ENCODE results near the gene METTL24.

METTL24 gene

DNA sequence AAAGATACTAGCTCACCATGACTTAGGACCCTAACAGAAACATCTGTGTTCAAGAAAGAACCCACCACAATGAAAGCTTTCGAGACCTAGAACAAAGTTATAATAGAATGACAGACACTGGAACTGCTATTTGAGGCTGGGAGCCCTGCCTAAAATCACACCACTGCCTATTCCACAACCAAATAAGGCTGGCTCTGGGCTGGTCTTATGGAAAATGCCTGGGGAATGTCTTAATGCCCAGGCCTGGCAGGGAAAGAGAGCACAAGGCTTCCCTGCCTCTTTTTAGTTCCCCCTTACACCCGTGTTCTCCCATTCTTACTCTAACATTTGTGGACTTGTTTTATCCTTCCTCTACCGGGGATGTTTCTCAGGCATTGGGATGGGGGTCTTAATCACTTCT, 5.6 kb upstream of the METTL24 start:
- no peak overlapping the region for H3K4me3 ChIP-seq (ENCODE audit: low read depth, low read length)
- TF ChIP-seq, protein P1, sequence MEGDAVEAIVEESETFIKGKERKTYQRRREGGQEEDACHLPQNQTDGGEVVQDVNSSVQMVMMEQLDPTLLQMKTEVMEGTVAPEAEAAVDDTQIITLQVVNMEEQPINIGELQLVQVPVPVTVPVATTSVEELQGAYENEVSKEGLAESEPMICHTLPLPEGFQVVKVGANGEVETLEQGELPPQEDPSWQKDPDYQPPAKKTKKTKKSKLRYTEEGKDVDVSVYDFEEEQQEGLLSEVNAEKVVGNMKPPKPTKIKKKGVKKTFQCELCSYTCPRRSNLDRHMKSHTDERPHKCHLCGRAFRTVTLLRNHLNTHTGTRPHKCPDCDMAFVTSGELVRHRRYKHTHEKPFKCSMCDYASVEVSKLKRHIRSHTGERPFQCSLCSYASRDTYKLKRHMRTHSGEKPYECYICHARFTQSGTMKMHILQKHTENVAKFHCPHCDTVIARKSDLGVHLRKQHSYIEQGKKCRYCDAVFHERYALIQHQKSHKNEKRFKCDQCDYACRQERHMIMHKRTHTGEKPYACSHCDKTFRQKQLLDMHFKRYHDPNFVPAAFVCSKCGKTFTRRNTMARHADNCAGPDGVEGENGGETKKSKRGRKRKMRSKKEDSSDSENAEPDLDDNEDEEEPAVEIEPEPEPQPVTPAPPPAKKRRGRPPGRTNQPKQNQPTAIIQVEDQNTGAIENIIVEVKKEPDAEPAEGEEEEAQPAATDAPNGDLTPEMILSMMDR (IDR thresholded peaks at IDR 0.05; ENCODE audit: low read depth, low read length, missing control alignments): no peak
- DNase-seq (ENCODE audit: low read depth): no peak

DNA sequence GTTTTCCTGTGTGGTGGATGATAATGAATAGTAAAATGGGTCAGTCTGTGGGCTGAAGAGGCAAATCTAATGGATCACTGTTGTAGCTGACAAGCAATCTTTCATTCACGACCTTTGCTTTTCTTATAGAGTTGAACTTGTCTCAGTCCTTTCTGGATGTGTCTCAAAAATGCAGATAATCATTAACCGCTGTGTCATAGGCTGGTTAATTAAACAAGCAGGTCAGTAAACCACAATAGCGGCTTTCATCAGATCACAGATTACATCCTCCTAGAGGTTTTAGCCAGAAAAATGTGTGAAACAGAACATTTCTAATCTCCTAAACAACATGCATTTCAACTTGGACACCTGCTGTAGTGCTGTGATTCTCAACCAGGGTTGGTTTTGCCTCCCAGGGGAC, 2.5 kb upstream of the METTL24 start:
- TF ChIP-seq, protein P1 (IDR thresholded peaks at IDR 0.05; ENCODE audit: low read depth, low read length, missing control alignments): no peak
- no peak overlapping the region for H3K4me3 ChIP-seq (ENCODE audit: low read depth, low read length)
- no peak for DNase-seq (ENCODE audit: low read depth)

DNA sequence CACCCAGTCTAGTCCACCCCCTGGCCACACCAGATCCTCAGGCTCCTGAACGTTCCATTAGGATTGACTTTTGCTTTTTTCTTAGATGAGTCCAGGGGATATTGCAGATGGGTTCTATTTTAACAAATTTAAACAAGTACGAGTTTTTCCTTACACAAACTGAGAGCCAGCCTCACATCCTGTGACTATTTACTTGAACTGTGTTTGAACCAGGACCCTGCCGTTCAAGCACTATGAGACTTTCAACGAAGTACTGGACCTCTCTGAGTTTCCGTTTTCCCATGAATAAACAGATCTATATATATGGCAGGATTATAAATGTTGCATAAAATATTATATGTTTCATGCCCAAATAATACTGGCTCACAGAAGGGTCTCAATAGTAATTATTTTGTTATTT, 1.4 kb upstream of the METTL24 start:
- TF ChIP-seq, protein P1 (IDR thresholded peaks at IDR 0.05; ENCODE audit: low read depth, low read length, missing control alignments): no peak
- no peak for DNase-seq (ENCODE audit: low read depth)
- H3K4me3 ChIP-seq (ENCODE audit: low read depth, low read length): no peak overlapping the region

DNA sequence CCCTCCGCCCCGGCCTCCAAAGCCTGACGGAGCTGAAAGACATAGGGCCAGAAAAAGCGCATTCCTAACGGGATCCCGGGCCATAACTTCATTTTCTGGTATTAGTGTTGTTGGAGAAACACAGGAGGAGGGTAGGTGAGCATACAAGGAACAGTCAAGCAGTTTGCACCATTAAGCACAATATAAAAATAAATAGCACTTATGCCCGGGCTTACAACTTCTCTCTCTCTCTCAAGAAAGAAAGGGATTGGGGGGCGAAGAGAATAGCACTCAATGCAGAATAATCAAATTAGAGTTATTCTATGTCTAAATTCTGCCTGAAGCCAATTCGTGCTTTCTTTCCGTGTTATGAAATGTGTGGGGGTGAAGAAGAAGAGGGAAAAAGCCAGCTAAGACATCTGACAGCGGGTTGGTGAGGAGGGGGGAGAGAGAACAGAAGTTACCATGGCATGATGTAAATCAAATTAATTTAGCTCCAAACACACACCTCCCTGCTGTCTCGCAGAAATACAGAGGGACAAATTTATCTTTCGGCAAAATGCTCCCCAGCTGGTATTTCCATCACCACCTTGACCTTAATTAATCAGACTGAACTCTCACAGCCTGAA, 508 bp upstream of the METTL24 start:
- no peak for DNase-seq (ENCODE audit: low read depth)
- TF ChIP-seq, protein P1 (IDR thresholded peaks at IDR 0.05; ENCODE audit: low read depth, low read length, missing control alignments): no peak
- no peak overlapping the region for H3K4me3 ChIP-seq (ENCODE audit: low read depth, low read length)

DNA sequence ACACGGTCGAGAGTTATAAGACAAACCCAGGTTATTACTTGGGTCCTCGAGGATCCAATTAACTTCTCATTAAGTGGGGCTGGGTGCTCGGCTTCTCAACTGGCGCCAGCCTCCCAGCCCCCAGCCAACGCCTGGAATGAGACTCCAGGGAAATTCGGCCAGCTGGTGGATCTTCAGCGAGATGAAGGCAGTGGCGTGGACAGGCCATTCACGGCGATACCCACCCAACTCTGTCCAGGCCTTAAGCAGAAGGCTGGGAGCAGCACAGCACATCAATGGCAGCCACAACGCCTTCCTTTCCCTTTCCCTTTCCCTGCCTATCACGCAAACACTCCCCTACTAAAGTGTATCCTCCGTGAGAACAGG, 868 bp downstream of the METTL24 start:
- TF ChIP-seq, protein P1 (IDR thresholded peaks at IDR 0.05; ENCODE audit: low read depth, low read length, missing control alignments): no peak
- DNase-seq (ENCODE audit: low read depth): no peak
- H3K4me3 ChIP-seq (ENCODE audit: low read depth, low read length): no peak overlapping the region

DNA sequence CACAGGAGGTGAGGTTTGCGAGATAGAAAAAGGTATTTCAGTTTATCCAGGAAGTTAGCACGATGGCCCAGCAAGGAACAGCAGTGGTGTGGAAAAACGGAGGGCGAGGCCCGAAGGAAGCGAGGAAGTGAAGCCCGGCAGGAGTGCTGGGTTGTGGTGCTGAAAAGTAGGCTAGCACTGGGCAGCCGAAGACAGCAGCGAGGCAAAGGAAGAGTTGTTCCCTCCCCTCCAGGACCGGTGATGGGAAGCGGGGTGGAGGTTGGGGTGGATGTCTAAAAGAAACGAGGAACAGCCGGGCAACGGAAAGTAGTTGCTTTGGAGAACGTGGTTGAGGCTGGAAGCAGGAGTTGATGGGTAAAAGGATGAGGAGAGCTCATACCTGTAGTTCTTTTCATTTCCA, 1.4 kb downstream of the METTL24 start:
- TF ChIP-seq, protein P1 (IDR thresholded peaks at IDR 0.05; ENCODE audit: low read depth, low read length, missing control alignments): no peak
- H3K4me3 ChIP-seq (ENCODE audit: low read depth, low read length): no peak overlapping the region
- no peak for DNase-seq (ENCODE audit: low read depth)

DNA sequence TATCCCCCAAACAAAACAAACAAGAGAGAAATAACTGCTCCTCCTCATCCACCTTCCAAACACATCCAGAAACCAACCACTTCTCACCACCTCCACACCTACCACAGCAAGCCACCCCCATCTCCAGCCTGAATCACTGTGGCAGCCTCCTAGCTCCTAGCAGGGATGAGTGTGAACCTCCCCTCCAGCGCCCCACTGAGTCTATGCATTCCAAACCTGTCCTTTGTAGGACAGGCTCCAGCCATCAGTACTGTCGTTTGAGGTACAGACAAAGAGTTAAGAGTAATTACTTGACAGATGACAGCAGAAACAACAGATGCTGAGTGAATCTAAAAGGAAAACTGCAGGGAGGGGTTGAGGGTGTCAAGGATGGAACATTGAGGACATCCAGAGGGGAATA, 2.4 kb downstream of the METTL24 start:
- H3K4me3 ChIP-seq (ENCODE audit: low read depth, low read length): no peak overlapping the region
- TF ChIP-seq, protein P1 (IDR thresholded peaks at IDR 0.05; ENCODE audit: low read depth, low read length, missing control alignments): no peak
- DNase-seq (ENCODE audit: low read depth): no peak

Data from GM12864 (cell line).